ENCODE measurements around the gene RAD23A.
"Not testable (repeated sequence)": the region's sequence is repeated elsewhere in the genome, so short reads cannot be mapped to it uniquely, and the experiment has no call there.

RAD23A gene

DNA sequence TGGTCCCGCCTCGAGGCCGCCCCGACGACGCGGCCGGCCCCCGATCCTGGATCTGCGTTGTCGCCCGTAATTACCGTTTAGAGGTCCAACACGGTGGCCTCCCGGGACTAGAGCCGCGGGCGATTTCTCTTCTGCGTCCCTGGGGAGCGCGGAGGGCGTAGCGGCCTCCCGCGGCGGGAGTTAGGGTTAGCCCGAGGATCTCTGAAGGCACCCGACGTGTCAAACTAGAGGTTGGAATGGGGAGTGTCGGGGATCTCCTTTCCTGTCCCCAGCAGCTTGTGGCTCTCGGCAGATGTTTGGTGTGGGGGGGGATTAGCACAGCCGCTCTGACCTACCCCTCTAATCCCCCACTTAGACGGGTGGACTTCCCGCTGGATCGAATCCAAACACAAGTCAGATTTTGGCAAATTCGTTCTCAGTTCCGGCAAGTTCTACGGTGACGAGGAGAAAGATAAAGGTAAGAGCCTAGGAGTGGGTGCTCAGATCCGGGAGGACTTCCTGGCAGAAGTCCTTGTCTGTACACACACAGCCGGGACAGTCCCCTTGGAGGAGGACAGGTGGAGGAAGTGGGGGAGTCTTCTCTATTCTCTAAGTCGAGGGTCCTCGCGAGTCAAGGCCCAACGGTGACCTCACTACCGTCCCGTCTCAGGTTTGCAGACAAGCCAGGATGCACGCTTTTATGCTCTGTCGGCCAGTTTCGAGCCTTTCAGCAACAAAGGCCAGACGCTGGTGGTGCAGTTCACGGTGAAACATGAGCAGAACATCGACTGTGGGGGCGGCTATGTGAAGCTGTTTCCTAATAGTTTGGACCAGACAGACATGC, 6.7 kb upstream of the RAD23A start:
- DNase-seq: peak; percentile 46

DNA sequence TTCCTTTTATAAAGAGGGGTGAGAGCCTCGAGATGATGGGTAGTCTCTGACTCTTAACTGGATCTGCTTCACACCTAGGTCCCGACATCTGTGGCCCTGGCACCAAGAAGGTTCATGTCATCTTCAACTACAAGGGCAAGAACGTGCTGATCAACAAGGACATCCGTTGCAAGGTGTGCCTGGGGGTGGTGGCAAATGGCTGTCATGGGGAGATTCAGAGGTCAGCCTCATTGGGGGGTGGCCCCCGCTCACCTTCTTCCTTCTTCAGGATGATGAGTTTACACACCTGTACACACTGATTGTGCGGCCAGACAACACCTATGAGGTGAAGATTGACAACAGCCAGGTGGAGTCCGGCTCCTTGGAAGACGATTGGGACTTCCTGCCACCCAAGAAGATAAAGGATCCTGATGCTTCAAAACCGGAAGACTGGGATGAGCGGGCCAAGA, 5.7 kb upstream of the RAD23A start:
- no peak for DNase-seq

DNA sequence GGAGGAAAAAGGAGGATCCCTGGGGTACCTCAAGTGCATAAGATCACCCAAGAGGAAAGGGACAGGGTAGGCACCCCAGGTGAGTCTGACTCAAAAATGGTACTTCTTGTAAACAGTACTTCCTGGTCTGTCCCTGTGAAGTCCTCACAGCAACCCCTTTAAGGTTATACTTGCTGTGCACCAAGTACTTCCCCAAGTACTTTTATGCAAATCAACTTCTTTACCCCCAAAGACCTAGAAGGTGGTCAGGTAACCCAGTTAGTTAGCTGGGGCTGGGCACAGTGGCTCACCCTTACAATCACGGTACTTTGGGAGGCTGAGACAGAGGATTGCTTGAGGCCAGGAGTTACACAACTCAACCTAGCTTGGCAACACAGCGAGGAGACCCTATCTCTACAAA, 4.8 kb upstream of the RAD23A start:
- no peak for DNase-seq

- DNase-seq: no peak
Observed at GRCh38 chr19:12943437-12944044, 2.1 kb upstream of the RAD23A start.

GRCh38 chr19:12944104-12944674, 1.5 kb upstream of the RAD23A start:
- DNase-seq: no peak

DNA sequence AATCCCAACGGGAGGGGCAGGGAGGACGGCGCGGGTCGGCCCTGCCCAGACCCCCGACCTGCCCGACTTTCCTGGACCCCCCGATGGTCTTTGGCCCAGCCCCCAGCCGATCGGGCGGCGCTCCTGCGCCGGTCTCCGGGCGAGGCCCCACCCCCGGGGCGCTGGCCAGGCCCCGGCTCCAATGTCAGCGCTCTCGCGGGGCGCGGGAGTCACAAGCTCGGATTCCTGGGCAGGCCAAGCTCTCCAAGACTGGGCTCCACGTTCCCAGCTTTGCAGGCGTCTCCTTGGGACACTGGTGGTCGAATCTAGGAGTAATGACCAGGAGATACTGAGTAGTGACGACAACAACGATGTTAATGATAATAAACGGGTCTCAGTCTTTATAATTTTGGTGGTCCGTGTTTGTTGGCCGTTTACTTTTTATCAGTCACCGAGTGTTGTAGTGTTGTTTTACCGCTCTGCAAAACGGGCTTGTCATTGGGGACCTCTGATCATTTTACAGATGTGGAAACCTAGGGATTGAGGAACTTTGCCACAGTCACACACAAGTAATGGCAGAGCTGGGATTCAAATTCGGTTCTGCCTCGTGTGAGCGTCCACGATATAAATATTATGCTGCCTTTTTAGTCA, 545 bp downstream of the RAD23A start:
- peak; percentile 54 for DNase-seq

- no peak for DNase-seq
Observed at GRCh38 chr19:12946731-12947496, 1.3 kb downstream of the RAD23A start.

DNA sequence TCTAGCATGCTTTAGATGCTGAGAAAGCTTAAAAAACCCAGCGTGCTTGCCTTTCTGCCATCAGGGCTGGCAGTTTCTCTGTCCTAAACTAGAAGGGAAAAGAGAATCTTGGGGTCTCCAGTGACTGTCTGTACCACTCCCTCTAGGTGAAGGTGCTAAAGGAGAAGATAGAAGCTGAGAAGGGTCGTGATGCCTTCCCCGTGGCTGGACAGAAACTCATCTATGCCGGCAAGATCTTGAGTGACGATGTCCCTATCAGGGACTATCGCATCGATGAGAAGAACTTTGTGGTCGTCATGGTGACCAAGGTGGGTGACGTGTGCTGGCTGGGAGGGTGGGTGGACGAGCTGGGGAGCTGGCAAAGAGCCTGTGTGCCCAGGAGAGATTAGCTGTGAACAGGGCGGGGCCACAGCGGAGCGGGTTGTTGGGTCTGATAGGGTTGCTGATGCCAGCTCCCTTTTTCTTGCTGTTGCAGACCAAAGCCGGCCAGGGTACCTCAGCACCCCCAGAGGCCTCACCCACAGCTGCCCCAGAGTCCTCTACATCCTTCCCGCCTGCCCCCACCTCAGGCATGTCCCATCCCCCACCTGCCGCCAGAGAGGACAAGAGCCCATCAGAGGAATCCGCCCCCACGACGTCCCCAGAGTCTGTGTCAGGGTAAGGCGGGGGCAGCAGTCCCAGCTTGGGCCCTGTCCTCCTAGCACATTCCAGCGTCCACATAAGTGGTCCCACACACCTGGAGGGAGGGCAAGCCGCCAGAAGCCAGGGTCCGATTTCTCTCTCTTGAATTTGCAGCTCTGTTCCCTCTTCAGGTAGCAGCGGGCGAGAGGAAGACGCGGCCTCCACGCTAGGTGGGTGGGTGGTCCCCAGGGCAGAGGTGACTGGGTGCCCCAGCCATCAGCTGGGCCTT, 2.3 kb downstream of the RAD23A start:
- no peak for DNase-seq

GRCh38 chr19:12948612-12949362, 3.1 kb downstream of the RAD23A start:
- no peak for DNase-seq

- DNase-seq: no peak
Observed at GRCh38 chr19:12949363-12950283, 4.0 kb downstream of the RAD23A start.

GRCh38 chr19:12952050-12952449, 6.4 kb downstream of the RAD23A start:
- DNase-seq: not testable (repeated sequence)

- DNase-seq: no peak
Observed at GRCh38 chr19:12952488-12953137, 7.0 kb downstream of the RAD23A start.

DNA sequence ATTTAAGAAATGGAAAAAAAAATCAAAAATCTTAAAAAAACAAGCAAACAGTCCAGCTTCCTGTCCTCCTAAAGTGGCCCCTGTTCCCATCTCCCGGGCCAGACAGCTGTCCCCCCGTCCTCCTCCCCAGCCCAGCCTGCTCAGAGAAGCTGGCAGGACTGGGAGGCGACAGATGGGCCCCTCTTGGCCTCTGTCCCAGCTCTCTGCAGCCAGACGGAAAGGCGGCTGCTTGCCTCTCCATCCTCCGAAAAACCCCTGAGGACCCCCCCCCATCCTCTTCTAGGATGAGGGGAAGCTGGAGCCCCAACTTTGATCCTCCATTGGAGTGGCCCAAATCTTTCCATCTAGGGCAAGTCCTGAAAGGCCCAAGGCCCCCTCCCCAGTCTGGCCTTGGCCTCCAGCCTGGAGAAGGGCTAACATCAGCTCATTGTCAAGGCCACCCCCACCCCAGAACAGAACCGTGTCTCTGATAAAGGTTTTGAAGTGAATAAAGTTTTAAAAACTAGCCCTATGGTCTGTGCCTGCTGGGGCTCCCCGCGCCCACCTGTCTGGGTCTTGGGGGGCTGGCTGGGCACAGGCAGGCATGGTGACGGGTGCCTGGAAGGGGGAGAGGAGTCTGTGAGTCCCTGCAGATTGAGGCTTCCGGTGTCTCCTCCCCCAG, 7.6 kb downstream of the RAD23A start:
- no peak for DNase-seq

DNA sequence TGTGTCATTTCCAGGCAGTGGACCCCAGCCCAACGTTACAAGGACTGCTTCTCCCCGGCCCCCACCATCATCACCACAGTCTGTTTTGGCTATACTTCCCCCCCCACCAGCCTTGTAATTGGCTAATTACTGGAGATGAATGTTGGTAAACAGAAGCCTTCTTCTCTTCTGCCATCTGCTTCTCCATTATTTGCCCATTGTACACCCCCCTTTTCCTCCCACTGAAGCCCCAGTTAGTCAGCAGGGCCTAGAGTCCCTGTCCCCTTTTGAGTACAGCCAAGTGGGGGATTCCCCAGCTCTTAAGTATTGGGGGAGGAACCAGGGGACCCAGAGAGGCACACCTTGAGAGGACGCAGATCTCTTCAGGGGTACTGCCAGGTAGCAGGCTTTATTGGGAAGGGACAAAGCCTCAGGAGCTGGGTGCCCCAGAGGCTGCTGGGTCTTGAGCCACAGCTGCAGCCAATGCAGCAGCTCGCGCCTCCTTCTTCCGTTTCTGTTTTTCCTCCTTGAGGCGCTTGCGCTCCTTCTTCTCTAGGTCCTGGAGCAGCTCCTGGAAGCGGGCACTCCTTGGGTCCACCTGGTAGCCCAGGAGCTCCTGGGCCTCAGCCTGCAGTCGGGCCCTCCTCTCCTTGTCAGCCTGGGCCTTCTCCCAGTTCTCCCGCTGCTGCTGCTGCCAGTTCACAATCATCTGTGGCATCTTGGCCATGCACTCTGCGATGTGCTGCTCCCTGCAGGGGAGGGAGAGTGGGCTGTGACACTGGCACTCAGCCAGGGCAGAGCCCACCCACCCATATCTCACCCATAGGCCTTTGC, 8.3 kb downstream of the RAD23A start:
- DNase-seq: no peak

DNA sequence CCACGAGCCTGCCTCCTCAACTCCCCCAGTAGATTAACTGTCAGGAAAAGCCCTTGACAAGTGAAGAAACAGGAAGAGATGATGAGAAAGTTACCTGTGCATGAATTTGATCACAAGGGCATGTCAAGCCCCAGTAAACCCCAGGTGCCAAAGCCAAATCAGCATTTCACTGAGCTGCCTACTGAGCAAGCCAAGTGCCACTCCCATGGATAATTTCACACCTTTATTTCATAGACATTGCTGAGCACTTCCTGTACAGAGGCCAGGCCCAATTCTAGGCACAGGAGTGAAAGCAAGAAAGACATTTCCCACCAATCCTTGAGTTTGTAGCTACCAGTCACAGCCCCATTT, 8.9 kb downstream of the RAD23A start:
- DNase-seq: no peak

DNA sequence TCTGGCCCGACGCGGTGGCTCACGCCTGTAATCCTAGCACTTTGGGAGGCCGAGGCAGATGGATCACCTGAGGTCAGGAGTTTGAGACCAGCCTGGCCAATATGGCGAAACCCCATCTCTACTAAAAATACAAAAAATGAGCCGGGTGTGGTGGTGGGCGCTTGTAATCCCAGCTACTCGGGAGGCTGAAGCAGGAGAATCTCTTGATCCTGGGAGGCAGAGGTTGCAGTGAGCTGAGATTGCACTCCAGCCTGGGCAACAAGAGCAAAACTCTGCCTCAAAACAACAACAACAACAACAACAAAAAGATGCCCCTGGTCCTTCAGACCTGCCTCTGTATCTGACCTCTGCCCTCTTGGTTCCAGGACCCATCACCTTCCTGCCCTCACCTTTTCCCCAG, 9.9 kb downstream of the RAD23A start:
- DNase-seq: not testable (repeated sequence)

GRCh38 chr19:12955996-12956395, 10.3 kb downstream of the RAD23A start:
- DNase-seq: no peak
